Nephron (organoid): ENCODE results near the gene CUL9.

Experiments used
- H3K27ac Mint-ChIP-seq, 3 experiments: 2 replicates each; pipeline ENCODE4 v1.8.0; 2020; ENCODE audit warnings: mixed read lengths in 3 of 3, mild to moderate bottlenecking in 2 of 3, moderate library complexity in 1 of 3
- H3K27me3 Mint-ChIP-seq: 2 replicates; pipeline ENCODE4 v1.8.0; 2021; ENCODE audit warnings: low read depth, mild to moderate bottlenecking, moderate library complexity, mixed read lengths
- H3K36me3 Mint-ChIP-seq: 2 replicates; pipeline ENCODE4 v1.8.0; 2020; ENCODE audit warnings: low read depth, mixed read lengths
- H3K4me1 Mint-ChIP-seq: 2 replicates; pipeline ENCODE4 v1.8.0; 2020; ENCODE audit warnings: mixed read lengths
- H3K4me3 Mint-ChIP-seq, 3 experiments: 2 replicates each; pipeline ENCODE4 v1.8.0; 2020; ENCODE audit warnings: mild to moderate bottlenecking in 3 of 3, mixed read lengths in 3 of 3, moderate library complexity in 2 of 3
- H3K9me3 Mint-ChIP-seq: 2 replicates; pipeline ENCODE4 v1.8.0; 2020; ENCODE audit warnings: mixed read lengths
- TF ChIP-seq, protein P1 (sequence below), 3 experiments: fragments of 200-600 bp; sonication (generic); IDR thresholded peaks; one replicate each; pipeline ENCODE4 v1.5.0; 2021; ENCODE audit warnings: antibody characterized with exemption in 3 of 3; ENCODE audit not compliant: unreplicated experiment in 3 of 3

The CUL9 gene

DNA sequence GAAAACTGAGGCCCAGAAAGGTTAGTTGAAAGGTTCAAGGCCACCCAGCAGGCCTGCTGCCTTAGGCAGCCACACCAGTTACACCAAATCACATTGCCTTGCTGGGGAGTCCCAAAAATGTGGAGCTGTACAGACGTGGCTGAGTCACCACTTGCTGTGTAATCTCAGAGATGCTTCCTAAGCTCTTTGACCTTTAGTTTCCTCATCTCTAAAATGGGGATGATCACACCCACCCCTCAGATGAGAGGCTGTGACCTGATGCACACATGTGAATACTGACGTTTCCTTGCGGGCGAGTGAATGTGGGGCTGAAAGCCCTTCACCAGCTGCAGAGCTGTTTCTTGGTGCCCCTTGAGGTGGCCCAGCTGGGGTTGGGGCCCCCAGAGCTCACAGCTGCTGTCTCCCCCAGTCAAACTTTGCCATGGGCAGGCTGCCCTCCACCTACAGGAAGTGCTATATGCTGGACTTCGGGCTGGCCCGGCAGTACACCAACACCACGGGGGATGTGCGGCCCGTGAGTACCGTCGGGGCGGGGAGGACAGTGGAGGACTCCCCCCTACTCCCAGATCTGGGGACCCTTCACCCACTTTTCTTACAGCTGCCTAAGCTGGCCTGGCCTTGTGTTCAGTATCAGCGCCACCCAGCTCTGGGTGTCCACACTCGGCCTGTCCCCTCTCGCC is 72.3 kb downstream of the CUL9 start:
- H3K36me3 Mint-ChIP-seq, result no peaks in the 10 kb centered on the region
- no peaks in the 10 kb centered on the region for H3K9me3 Mint-ChIP-seq
- no peak overlapping the region for H3K4me3 Mint-ChIP-seq
- TF ChIP-seq, protein P1, sequence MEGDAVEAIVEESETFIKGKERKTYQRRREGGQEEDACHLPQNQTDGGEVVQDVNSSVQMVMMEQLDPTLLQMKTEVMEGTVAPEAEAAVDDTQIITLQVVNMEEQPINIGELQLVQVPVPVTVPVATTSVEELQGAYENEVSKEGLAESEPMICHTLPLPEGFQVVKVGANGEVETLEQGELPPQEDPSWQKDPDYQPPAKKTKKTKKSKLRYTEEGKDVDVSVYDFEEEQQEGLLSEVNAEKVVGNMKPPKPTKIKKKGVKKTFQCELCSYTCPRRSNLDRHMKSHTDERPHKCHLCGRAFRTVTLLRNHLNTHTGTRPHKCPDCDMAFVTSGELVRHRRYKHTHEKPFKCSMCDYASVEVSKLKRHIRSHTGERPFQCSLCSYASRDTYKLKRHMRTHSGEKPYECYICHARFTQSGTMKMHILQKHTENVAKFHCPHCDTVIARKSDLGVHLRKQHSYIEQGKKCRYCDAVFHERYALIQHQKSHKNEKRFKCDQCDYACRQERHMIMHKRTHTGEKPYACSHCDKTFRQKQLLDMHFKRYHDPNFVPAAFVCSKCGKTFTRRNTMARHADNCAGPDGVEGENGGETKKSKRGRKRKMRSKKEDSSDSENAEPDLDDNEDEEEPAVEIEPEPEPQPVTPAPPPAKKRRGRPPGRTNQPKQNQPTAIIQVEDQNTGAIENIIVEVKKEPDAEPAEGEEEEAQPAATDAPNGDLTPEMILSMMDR (IDR thresholded peaks at IDR 0.05; ENCODE audit: unreplicated experiment in 3 of 3), result no peak
- no peak overlapping the region for H3K27ac Mint-ChIP-seq
- H3K27me3 Mint-ChIP-seq, result peaks cover 39% of the 10 kb centered on the region
- H3K4me1 Mint-ChIP-seq, result peaks cover 21% of the 10 kb centered on the region

DNA sequence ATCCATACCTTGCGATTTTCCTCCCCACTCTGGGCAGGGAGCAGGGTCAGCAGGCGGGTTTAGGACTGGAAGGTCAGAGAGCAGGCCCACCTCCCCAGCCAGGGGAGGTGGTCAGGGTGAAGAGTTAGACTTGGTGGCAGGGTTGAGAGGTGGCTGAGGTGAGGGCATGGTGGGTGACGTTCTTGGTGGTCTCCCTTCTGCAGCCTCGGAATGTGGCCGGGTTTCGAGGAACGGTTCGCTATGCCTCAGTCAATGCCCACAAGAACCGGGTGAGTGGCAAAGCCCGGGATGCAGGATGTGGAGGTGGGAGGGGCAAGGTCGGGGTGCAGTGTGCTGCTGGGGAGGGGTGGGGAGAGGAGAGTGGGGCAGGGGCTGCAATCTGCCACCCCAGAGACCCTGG is 72.8 kb downstream of the CUL9 start:
- H3K4me3 Mint-ChIP-seq, result no peak overlapping the region
- H3K9me3 Mint-ChIP-seq, result no peaks in the 10 kb centered on the region
- H3K27me3 Mint-ChIP-seq, result peaks cover 37% of the 10 kb centered on the region
- TF ChIP-seq, protein P1 (IDR thresholded peaks at IDR 0.05; ENCODE audit: unreplicated experiment in 3 of 3), result no peak
- H3K27ac Mint-ChIP-seq, result no peak overlapping the region
- no peaks in the 10 kb centered on the region for H3K36me3 Mint-ChIP-seq
- H3K4me1 Mint-ChIP-seq, result peaks cover 21% of the 10 kb centered on the region

DNA sequence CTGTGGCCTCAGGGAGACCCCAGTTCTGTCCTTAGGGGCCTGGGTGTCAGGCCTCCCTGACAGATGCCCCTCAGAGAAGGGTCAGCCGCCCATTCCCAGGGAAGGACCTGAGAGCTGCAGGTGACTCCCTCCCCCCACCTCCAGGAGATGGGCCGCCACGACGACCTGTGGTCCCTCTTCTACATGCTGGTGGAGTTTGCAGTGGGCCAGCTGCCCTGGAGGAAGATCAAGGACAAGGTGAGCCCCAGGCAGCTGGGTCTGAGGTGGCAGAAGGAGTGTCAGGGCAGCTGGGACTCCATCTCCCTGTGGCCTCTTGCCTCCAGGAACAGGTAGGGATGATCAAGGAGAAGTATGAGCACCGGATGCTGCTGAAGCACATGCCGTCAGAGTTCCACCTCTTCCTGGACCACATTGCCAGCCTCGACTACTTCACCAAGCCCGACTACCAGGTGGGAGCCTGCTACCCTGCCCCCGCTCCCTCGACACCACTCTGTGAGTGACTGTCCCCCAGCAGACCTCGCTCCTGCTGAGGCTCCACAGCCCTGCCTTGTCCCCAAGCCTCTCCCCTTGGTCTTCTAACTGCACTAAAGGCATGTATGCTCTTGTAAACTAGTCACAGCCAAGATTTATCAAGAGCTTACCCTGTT is 73.5 kb downstream of the CUL9 start:
- Mint-ChIP-seq H3K9me3 (no peaks in the 10 kb centered on the region), H3K27me3 (peaks cover 33% of the 10 kb centered on the region), H3K36me3 (no peaks in the 10 kb centered on the region), H3K4me1 (peaks cover 21% of the 10 kb centered on the region), H3K27ac (peak overlapping the region in 1 of 3 experiments; percentile 72), H3K4me3 (no peak overlapping the region)
- TF ChIP-seq, protein P1 (IDR thresholded peaks at IDR 0.05; ENCODE audit: unreplicated experiment in 3 of 3), result no peak

DNA sequence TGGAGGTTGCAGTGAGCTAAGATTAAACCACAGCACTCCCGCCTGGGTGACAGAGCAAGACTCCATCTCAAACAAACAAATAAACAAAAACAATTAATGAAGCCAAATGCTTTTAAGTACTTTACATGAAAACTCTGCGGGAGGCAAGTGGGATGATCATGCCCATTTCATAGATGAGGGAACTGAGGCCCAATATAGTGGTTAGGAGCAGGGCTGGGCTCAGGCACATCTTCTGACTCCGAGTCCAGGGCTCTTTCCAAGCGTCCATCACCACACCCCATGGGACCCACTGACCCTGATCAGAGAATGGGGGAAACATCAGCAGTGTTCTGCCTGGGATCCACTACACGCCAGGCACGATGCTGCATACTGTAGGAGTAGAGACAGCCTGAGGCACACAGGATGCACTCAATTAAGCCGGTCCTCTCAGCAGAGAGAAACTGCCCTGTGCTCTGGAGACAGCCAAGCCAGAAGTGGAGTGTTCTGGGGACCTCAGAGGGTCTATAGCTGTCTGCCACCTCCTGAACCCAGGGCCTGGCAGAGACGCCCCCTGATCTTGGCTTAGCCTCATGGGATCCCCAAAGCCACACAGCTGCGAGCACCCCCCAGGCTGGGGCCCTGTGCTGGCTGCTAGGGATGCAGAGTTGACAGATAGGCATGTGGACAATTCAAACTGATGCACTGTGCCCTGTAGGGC is 74.8 kb downstream of the CUL9 start:
- Mint-ChIP-seq H3K4me3 (no peak overlapping the region), H3K36me3 (no peaks in the 10 kb centered on the region), H3K27me3 (peaks cover 20% of the 10 kb centered on the region), H3K27ac (no peak overlapping the region), H3K4me1 (peaks cover 13% of the 10 kb centered on the region), H3K9me3 (no peaks in the 10 kb centered on the region)
- TF ChIP-seq, protein P1 (IDR thresholded peaks at IDR 0.05; ENCODE audit: unreplicated experiment in 3 of 3), result no peak

DNA sequence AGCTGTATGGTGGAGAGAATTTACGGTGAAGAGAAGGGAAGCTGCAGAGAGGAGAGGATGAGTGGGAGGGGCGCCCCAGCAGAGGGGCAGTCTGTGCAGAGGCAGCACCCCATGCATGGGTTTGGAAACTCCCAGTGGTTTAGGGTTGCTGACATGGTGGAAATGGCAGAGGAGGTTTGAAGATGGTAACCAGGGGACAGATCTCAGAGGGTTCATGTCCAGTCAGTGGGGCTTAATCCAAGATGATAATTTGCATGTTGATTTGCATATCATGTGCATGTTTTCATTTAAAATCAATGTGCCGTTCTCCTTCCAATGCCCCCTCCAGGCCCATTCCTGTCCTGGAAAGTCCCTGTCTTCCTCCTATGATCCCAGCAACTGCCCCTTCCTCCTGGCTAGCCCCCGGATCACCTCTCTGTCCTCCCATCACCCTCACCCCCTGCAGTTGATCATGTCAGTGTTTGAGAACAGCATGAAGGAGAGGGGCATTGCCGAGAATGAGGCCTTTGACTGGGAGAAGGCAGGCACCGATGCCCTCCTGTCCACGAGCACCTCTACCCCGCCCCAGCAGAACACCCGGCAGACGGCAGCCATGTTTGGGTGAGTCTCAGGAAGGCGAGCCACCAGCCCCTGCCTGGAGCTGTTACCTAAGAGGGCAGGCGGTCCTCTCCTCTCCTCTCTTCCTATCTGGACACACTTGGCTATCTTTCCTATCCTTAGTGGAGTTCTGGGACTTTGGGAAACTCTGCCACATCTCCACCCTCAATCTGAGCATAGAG is 75.6 kb downstream of the CUL9 start:
- TF ChIP-seq, protein P1 (IDR thresholded peaks at IDR 0.05; ENCODE audit: unreplicated experiment in 3 of 3), result no peak
- Mint-ChIP-seq H3K4me1 (peaks cover 10% of the 10 kb centered on the region), H3K9me3 (no peaks in the 10 kb centered on the region), H3K27ac (no peak overlapping the region), H3K36me3 (no peaks in the 10 kb centered on the region), H3K27me3 (peaks cover 19% of the 10 kb centered on the region), H3K4me3 (no peak overlapping the region)
